Measurements from ENCODE around the gene MAPT.

- no peak for TF ChIP-seq RAD21 (IDR thresholded peaks at IDR 0.05; ENCODE audit: low read length)
- TF ChIP-seq, protein P1, sequence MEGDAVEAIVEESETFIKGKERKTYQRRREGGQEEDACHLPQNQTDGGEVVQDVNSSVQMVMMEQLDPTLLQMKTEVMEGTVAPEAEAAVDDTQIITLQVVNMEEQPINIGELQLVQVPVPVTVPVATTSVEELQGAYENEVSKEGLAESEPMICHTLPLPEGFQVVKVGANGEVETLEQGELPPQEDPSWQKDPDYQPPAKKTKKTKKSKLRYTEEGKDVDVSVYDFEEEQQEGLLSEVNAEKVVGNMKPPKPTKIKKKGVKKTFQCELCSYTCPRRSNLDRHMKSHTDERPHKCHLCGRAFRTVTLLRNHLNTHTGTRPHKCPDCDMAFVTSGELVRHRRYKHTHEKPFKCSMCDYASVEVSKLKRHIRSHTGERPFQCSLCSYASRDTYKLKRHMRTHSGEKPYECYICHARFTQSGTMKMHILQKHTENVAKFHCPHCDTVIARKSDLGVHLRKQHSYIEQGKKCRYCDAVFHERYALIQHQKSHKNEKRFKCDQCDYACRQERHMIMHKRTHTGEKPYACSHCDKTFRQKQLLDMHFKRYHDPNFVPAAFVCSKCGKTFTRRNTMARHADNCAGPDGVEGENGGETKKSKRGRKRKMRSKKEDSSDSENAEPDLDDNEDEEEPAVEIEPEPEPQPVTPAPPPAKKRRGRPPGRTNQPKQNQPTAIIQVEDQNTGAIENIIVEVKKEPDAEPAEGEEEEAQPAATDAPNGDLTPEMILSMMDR (conservative IDR thresholded peaks at IDR 0.05; ENCODE audit: low read depth, low read length) = no peak
- no peak for TF ChIP-seq BHLHE40 (IDR thresholded peaks at IDR 0.05; ENCODE audit: low read depth, low read length)
- TF ChIP-seq POLR2A (IDR thresholded peaks at IDR 0.05; ENCODE audit: low read depth, low read length) = no peak
- TF ChIP-seq CEBPB (IDR thresholded peaks at IDR 0.05; ENCODE audit: low read depth, low read length) = no peak
- TF ChIP-seq USF2 (IDR thresholded peaks at IDR 0.05; ENCODE audit: low read depth, low read length) = no peak
- no peak for TF ChIP-seq FOS (IDR thresholded peaks at IDR 0.05; ENCODE audit: low read depth, low read length)
These were observed 133.6 kb downstream of the MAPT start for GRCh38 chr17:46027976-46028325.

Measured in IMR-90 (cell line).